ENCODE data around the gene ATG13. TPM values are rescaled to one million over a fixed set of nuclear protein-coding genes. Genes with fewer than 3 reads are reported as not detected.
"Not testable (repeated sequence)": the region's sequence is repeated elsewhere in the genome, so short reads cannot be mapped to it uniquely, and the experiment has no call there.

Gene ATG13
- total RNA-seq, 1 donor: 49.7 TPM

DNA sequence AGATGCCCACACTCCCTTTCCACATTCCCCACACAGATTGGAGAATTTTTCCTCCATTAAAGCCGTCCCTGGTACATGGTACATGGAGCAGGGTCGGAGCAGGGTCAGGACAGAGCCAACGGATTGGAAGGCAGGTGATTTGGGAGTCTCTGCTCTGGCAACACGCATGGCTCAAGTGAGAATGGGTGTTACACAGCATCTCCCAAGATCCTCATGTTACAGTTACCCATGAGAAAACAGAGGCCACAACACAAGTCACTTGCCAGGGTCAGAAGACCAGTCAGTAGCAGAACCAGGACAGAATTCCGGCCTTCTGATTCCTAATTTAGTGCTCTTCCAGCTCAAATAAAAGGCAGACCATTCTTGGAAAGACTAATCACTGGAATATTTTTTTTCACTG lies 94.0 kb downstream of the ATG13 start:
- peak; percentile 41 for DNase-seq (ENCODE audit: low read depth)
- TF ChIP-seq, protein P1, sequence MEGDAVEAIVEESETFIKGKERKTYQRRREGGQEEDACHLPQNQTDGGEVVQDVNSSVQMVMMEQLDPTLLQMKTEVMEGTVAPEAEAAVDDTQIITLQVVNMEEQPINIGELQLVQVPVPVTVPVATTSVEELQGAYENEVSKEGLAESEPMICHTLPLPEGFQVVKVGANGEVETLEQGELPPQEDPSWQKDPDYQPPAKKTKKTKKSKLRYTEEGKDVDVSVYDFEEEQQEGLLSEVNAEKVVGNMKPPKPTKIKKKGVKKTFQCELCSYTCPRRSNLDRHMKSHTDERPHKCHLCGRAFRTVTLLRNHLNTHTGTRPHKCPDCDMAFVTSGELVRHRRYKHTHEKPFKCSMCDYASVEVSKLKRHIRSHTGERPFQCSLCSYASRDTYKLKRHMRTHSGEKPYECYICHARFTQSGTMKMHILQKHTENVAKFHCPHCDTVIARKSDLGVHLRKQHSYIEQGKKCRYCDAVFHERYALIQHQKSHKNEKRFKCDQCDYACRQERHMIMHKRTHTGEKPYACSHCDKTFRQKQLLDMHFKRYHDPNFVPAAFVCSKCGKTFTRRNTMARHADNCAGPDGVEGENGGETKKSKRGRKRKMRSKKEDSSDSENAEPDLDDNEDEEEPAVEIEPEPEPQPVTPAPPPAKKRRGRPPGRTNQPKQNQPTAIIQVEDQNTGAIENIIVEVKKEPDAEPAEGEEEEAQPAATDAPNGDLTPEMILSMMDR (IDR thresholded peaks at IDR 0.05; ENCODE audit: insufficient read depth, low read depth, low read length): no peak
- H3K4me3 ChIP-seq (ENCODE audit: low read depth, low read length): no peak overlapping the region

DNA sequence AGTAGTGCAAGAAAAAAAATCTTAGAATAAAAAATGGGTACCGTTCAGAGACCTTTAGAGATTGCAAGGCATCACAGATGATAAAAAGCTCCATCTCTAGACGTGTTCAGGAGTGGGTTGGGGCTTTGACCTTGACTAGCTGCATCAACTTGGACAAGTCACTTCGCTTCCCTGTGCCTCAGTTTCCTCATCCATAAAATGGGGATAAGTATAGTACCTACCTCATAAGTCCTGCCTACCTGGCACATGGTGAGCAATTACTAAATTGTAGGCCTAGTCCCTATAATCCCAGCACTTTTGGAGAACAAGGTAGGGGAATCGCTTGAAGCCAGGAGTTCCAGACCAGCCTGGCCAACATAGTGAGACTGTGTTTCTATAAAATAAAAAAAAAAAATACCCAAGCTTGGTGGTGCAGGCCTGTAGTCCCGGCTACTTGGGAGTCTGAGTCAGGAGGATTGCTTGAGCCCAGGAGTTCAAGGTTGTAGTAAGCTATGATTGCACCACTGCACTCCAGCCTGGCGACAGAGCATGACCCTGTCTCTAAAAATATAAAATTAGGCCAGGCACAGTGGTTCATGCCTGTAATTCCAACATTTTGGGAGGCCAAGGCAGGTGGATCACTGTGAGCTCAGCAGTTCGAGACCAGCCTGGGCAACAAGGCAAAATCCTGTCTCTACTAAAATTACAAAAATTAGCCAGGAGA lies 95.7 kb downstream of the ATG13 start:
- TF ChIP-seq, protein P1 (IDR thresholded peaks at IDR 0.05; ENCODE audit: insufficient read depth, low read depth, low read length): no peak
- DNase-seq (ENCODE audit: low read depth): no peak
- H3K4me3 ChIP-seq (ENCODE audit: low read depth, low read length): no peak overlapping the region

DNA sequence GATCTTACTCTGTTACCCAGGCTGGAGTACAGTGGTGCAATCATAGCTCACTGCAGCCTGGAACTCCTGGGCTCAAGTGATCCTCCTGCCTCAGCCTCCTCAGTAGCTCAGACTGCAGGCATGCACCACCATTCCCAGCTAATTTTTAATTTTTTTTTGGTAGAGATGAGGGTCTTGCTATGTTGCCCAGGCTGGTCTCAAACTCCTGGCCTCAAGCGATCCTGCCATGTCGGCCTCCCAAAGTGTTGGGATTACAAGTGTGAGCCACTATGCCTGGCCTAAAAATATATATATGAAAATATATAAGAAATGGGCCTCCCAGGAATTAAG lies 100.4 kb downstream of the ATG13 start:
- not testable (repeated sequence) for H3K4me3 ChIP-seq (ENCODE audit: low read depth, low read length); DNase-seq (ENCODE audit: low read depth)

DNA sequence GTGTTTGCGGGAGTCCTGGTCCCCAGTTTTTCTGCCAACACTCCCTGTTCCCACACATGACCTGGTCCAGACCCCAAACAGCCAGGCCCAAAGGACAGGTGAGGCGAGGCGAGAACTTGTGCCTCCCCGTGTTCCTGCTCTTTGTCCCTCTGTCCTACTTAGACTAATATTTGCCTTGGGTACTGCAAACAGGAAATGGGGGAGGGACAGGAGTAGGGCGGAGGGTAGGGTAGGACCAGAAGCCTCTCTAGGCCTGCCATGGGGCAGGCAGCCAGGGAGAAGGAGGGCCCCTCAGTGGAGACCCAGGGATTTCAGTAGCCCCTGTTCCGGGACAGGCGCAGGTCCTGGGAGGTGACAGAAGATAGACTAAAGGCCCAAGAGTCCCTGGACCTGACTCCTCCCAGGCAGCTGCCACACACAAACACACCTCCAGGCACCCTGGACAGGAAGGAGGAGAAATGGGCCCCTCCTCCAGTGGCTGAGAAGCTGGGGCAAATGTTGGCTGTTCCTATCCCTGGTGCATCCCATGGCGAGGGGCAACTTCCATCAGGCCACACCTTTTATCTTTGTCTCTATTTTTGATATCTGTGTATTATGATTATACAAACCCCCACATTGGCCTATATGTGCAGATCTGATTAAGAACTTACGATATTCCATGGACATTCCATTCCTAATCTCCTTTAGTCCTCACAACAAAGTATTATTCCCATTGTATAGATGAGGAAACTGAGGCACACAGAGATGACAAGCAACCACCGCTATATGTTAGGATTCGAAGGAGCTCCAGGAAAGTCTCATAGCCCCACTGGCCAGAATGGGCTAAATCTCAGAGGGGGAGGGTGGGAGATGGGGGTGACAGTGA lies 101.0 kb downstream of the ATG13 start:
- no peak overlapping the region for H3K4me3 ChIP-seq (ENCODE audit: low read depth, low read length)
- TF ChIP-seq, protein P1 (IDR thresholded peaks at IDR 0.05; ENCODE audit: insufficient read depth, low read depth, low read length): no peak
- peak; percentile 17 for DNase-seq (ENCODE audit: low read depth)

DNA sequence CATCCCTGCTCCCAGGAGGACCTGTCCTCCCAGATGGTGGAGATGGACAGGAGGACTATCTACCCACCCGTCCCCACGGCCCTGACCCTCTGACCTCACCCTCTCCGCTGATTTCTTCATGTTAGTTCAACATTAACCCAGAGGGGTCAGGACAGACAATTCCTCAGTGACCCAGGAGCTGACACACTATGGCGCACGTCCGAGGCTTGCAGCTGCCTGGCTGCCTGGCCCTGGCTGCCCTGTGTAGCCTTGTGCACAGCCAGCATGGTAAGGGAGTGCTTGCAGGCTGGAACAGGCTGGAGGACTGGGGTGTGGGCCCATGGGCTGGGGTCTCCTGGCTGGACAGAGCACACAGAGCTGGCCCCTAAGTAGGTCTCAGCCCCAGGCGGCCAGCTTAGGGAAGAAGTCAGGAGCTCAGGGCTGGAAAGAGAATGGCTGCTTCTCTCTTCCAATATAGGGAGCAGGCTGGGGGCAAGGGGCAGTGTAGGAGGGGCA lies 101.7 kb downstream of the ATG13 start, which contains the start of gene F2:
Gene F2 (plus strand): TSS at position 166 of the 495 bp plus-strand sequence. CDS start 23 bp downstream, at position 189.
- no peak within 1 kb of the TSS for H3K4me3 ChIP-seq (ENCODE audit: low read depth, low read length)
- no peak for DNase-seq (ENCODE audit: low read depth)
- TF ChIP-seq, protein P1 (IDR thresholded peaks at IDR 0.05; ENCODE audit: insufficient read depth, low read depth, low read length): no peak

DNA sequence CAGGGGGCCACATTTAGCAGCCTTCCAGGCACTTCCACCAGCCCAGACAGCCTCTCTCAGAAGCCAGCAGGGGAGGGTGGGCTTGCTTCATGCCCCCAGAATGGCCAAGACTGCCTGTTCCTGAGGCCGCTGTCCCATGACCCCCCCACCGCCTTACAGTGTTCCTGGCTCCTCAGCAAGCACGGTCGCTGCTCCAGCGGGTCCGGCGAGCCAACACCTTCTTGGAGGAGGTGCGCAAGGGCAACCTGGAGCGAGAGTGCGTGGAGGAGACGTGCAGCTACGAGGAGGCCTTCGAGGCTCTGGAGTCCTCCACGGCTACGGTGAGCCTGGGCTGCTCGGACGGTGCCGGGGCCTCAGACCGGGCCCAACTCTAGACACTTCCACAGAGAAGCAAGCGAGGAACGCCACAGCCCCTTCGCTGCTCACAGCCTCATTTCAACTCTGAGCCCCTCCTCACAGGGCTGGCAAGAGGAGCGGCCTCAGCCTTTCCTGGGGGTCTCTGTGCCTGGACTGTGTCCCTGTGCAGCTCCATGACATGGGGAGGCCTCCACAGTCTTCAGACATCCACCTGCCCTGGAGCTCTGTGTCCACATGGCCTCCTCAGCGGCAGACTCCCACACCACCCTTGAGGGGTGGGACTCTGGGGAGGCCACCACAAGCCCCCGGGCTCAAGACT lies 102.3 kb downstream of the ATG13 start:
- H3K4me3 ChIP-seq (ENCODE audit: low read depth, low read length): no peak overlapping the region
- no peak for DNase-seq (ENCODE audit: low read depth)
- TF ChIP-seq, protein P1 (IDR thresholded peaks at IDR 0.05; ENCODE audit: insufficient read depth, low read depth, low read length): no peak

DNA sequence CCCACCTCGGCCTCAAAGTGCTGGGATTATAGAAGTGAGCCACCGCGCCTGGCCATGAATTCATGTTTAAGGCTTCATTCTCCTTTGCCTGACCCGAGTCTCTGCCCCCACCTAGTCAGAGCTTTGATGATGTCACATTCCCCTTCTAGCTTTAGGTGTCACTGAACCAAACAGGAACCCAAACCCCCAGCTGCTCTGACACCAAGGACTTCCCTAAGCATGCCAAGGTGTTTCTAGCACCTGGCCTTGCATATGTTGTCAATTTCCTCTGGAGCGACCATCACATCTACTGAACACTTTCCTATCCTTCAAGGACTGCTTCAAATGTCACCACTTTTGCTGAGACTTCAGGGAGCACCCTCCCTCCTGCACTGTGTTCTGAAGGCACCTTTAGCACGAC lies 103.9 kb downstream of the ATG13 start:
- no peak overlapping the region for H3K4me3 ChIP-seq (ENCODE audit: low read depth, low read length)
- no peak for DNase-seq (ENCODE audit: low read depth)
- TF ChIP-seq, protein P1 (IDR thresholded peaks at IDR 0.05; ENCODE audit: insufficient read depth, low read depth, low read length): no peak

All from fibroblast of villous mesenchyme (primary cell).